Naive thymus-derived CD8-positive, alpha-beta T cell (primary cell): ENCODE results near the gene RTKN. TPM values are rescaled to one million over a fixed set of nuclear protein-coding genes. Genes with fewer than 3 reads are reported as not detected.
A peak's percentile ranks its signal among the peaks of the same experiment; 100 is the strongest.
"Not testable (repeated sequence)": the region's sequence is repeated elsewhere in the genome, so short reads cannot be mapped to it uniquely, and the experiment has no call there.

Experiments
- ATAC-seq, 2 donors: fragments of 150-1000 bp; cut with Tn5 transposase in 1 of 2; sonication (Bioruptor Pico), chemical (Tn5 transposase) in 1 of 2; 1 replicate in 1 of 2; 2 replicates in 1 of 2; pipeline ENCODE4 v1.10.0; 2021; ENCODE audit warnings: mild to moderate bottlenecking in 2 of 2, moderate library complexity in 2 of 2
- POLR2A ChIA-PET: fragments of 350-600 bp; sonication (Branson Sonifier 250); formaldehyde crosslinking; loops from one replicate; lab custom pipeline; 2021; ENCODE audit warnings: antibody characterized with exemption; lab: Charles Lee
- DNase-seq, 10 donors: peaks; one replicate each; pipeline versions ENCODE4 v3.0.0 to v3.0.0-alpha.2; 2020 to 2022
- H3K27ac Mint-ChIP-seq, 10 donors: one replicate each; pipeline ENCODE4 v1.8.0; 2020 to 2022; ENCODE audit warnings: mild to moderate bottlenecking in 10 of 10, mixed read lengths in 10 of 10, moderate library complexity in 4 of 10, inconsistent platforms in 1 of 10
- H3K27me3 Mint-ChIP-seq, 5 donors: one replicate each; pipeline ENCODE4 v1.8.0; 2021 to 2022; ENCODE audit warnings: mixed read lengths in 5 of 5
- H3K36me3 Mint-ChIP-seq, 3 donors: one replicate each; pipeline ENCODE4 v1.8.0; 2020 to 2022; ENCODE audit warnings: mixed read lengths in 3 of 3, mild to moderate bottlenecking in 2 of 3, inconsistent platforms in 1 of 3
- H3K4me1 Mint-ChIP-seq, 4 donors: one replicate each; pipeline ENCODE4 v1.8.0; 2021 to 2022; ENCODE audit warnings: mixed read lengths in 4 of 4
- H3K4me3 Mint-ChIP-seq, 10 donors: one replicate each; pipeline ENCODE4 v1.8.0; 2020 to 2022; ENCODE audit warnings: mild to moderate bottlenecking in 10 of 10, mixed read lengths in 10 of 10, moderate library complexity in 6 of 10, inconsistent platforms in 1 of 10
- H3K9me3 Mint-ChIP-seq, 9 donors: one replicate each; pipeline ENCODE4 v1.8.0; 2020 to 2022; ENCODE audit warnings: mixed read lengths in 9 of 9, mild to moderate bottlenecking in 3 of 9, inconsistent platforms in 1 of 9, moderate library complexity in 1 of 9
- polyA plus RNA-seq, 3 donors: library from polyadenylated mRNA; unstranded; fragments of 300-500 nt; fragmentation: Illumina TruSeq; gene quantifications; one replicate each; pipeline ENCODE4 v1.2.3, GENCODE V29; 2021
- total RNA-seq, 8 experiments: library from RNA in 2 of 8; stranded (reverse) in 2 of 8; gene quantifications; one replicate each; pipeline ENCODE4 v1.2.3 and lab custom pipeline; 2021 to 2026

RTKN gene
- total and polyA plus RNA-seq, 5 experiments from 2014 or later, result 0.09 to 0.54 (median 0.39) TPM; not detected in 1

GRCh38 chr2:74459503-74460118 is 17.9 kb upstream of the RTKN start:
- Mint-ChIP-seq H3K4me1 (peaks cover 38 to 71% (median 64%) of the 10 kb centered on the region in 4 donors), H3K36me3 (peaks cover 0 to 20% (median 0%) of the 10 kb centered on the region in 3 donors), H3K4me3 (peak overlapping the region; percentile 91 to 100 (median 98)), H3K27ac (peak overlapping the region; percentile 90 to 100 (median 100))
- POLR2A ChIA-PET, result interaction anchor here (0.6 to 9.8 kb wide), 7 partner anchors 9 to 1079 kb away, joined by 3 to 172 read pairs (median 45); partner anchors contain the start of genes AUP1, C2orf81, CCDC142 and HTRA2
- ATAC-seq, H3K27me3 Mint-ChIP-seq, DNase-seq, H3K9me3 Mint-ChIP-seq: not testable (repeated sequence)

GRCh38 chr2:74458938-74459363 is 17.2 kb upstream of the RTKN start:
- POLR2A ChIA-PET, result interaction anchor here (0.5 to 9.8 kb wide), 24 partner anchors 9 to 1226 kb away, joined by 3 to 172 read pairs (median 4); partner anchors contain the start of genes AUP1, C2orf81, CCDC142 and DQX1
- Mint-ChIP-seq H3K9me3 (no peaks in the 10 kb centered on the region), H3K36me3 (peaks cover 0 to 20% (median 0%) of the 10 kb centered on the region in 3 donors), H3K27ac (peak overlapping the region; percentile 93 to 100 (median 100)), H3K4me3 (peak overlapping the region; percentile 91 to 100 (median 98)), H3K4me1 (peaks cover 42 to 74% (median 63%) of the 10 kb centered on the region in 4 donors), H3K27me3 (peaks cover 0 to 2% (median 0%) of the 10 kb centered on the region in 5 donors)
- DNase-seq (no peak), ATAC-seq (no peak)

- Mint-ChIP-seq H3K27ac (peak within 1 kb of the TSS; percentile 94 to 100 (median 100)), H3K4me1 (peaks cover 42 to 73% (median 60%) of the 10 kb centered on the region in 4 donors), H3K4me3 (peak within 1 kb of the TSS; percentile 91 to 100 (median 98)), H3K27me3 (peaks cover 0 to 2% (median 0%) of the 10 kb centered on the region in 5 donors), H3K9me3 (no peaks in the 10 kb centered on the region), H3K36me3 (peaks cover 0 to 20% (median 0%) of the 10 kb centered on the region in 3 donors)
- peak; percentile 90 to 100 (median 100) for DNase-seq
- ATAC-seq, result peak; percentile 83 to 84
- POLR2A ChIA-PET, result interaction anchor here (0.5 to 9.8 kb wide), 28 partner anchors 10 to 1225 kb away, joined by 3 to 172 read pairs (median 4); partner anchors contain the start of genes AUP1, C2orf81, CCDC142 and CCT7
These were observed 16.6 kb upstream of the RTKN start, which contains the start of gene WBP1 for GRCh38 chr2:74458132-74458937. TSS of gene WBP1 (plus strand) at chr2:74458438. CDS start at chr2:74458603, 165 bp downstream.

GRCh38 chr2:74457549-74458131 is 15.9 kb upstream of the RTKN start:
- Mint-ChIP-seq H3K4me3 (peak overlapping the region; percentile 91 to 100 (median 98)), H3K9me3 (no peaks in the 10 kb centered on the region), H3K27ac (peak overlapping the region; percentile 93 to 100 (median 100)), H3K27me3 (peaks cover 0 to 2% (median 0%) of the 10 kb centered on the region in 5 donors), H3K36me3 (peaks cover 0 to 20% (median 0%) of the 10 kb centered on the region in 3 donors), H3K4me1 (peaks cover 40 to 73% (median 63%) of the 10 kb centered on the region in 4 donors)
- POLR2A ChIA-PET, result interaction anchor here (0.5 to 9.8 kb wide), 26 partner anchors 7 to 1225 kb away, joined by 3 to 172 read pairs (median 5); partner anchors contain the start of genes AUP1, C2orf81, CCDC142 and CCT7
- ATAC-seq (peak; percentile 52 to 67), DNase-seq (peak; percentile 76 to 95 (median 80))

GRCh38 chr2:74457129-74457548 is 15.4 kb upstream of the RTKN start:
- Mint-ChIP-seq H3K27ac (peak overlapping the region; percentile 94 to 100 (median 100)), H3K4me1 (peaks cover 40 to 74% (median 67%) of the 10 kb centered on the region in 4 donors), H3K9me3 (no peaks in the 10 kb centered on the region), H3K36me3 (peaks cover 0 to 19% (median 0%) of the 10 kb centered on the region in 3 donors), H3K4me3 (peak overlapping the region; percentile 91 to 100 (median 98)), H3K27me3 (peaks cover 0 to 2% (median 0%) of the 10 kb centered on the region in 5 donors)
- DNase-seq, result no peak
- POLR2A ChIA-PET, result interaction anchor here (0.5 to 9.8 kb wide), 11 partner anchors 8 to 720 kb away, joined by 3 to 172 read pairs (median 15); partner anchors contain the start of genes AUP1, C2orf81, CCDC142 and HTRA2
- ATAC-seq, result no peak

GRCh38 chr2:74454654-74455511 is 13.1 kb upstream of the RTKN start, which contains the start of gene INO80B:
TSS of gene INO80B (plus strand) at chr2:74455087. CDS start at chr2:74455117, 30 bp downstream.
- Mint-ChIP-seq H3K36me3 (peaks cover 0 to 11% (median 0%) of the 10 kb centered on the region in 3 donors), H3K4me3 (peak within 1 kb of the TSS; percentile 91 to 100 (median 99))

GRCh38 chr2:74450570-74451190 is 8.9 kb upstream of the RTKN start:
- no peak for ATAC-seq

More at GRCh38 chr2:74454654-74455511, 13.1 kb upstream of the RTKN start, which contains the start of gene INO80B:
- POLR2A ChIA-PET, result interaction anchor here (0.5 to 9.8 kb wide), 19 partner anchors 10 to 1221 kb away, joined by 3 to 172 read pairs (median 4); partner anchors contain the start of genes AUP1, C2orf81, CCDC142 and CCT7
- DNase-seq (peak; percentile 85 to 99 (median 97)), ATAC-seq (peak; percentile 29 to 30)
- H3K27ac Mint-ChIP-seq, result peak within 1 kb of the TSS; percentile 94 to 100 (median 100)
- H3K4me1 Mint-ChIP-seq, result peaks cover 34 to 66% (median 60%) of the 10 kb centered on the region in 4 donors
- H3K27me3 Mint-ChIP-seq, result peaks cover 0 to 2% (median 0%) of the 10 kb centered on the region in 5 donors
- no peaks in the 10 kb centered on the region for H3K9me3 Mint-ChIP-seq

GRCh38 chr2:74448771-74449170 is 7.0 kb upstream of the RTKN start:
- POLR2A ChIA-PET, result no interaction called here
- no peak overlapping the region for H3K4me3 Mint-ChIP-seq
- no peak overlapping the region for H3K27ac Mint-ChIP-seq

More at GRCh38 chr2:74450570-74451190, 8.9 kb upstream of the RTKN start:
- POLR2A ChIA-PET, result interaction anchor here (0.7 kb wide), 1 partner anchor 77 kb away, joined by 5 read pairs; no protein-coding TSS in a partner anchor
- Mint-ChIP-seq H3K4me1 (peaks cover 17 to 28% (median 25%) of the 10 kb centered on the region in 4 donors), H3K36me3 (peaks cover 0 to 4% (median 0%) of the 10 kb centered on the region in 3 donors), H3K9me3 (no peaks in the 10 kb centered on the region), H3K27me3 (peaks cover 0 to 5% (median 0%) of the 10 kb centered on the region in 5 donors), H3K27ac (no peak overlapping the region), H3K4me3 (no peak overlapping the region)
- no peak for DNase-seq

GRCh38 chr2:74447230-74447999 is 5.7 kb upstream of the RTKN start:
- Mint-ChIP-seq H3K9me3 (no peaks in the 10 kb centered on the region), H3K27ac (no peak overlapping the region)
- POLR2A ChIA-PET, result no interaction called here

More at GRCh38 chr2:74448771-74449170, 7.0 kb upstream of the RTKN start:
- peaks cover 3 to 11% (median 7%) of the 10 kb centered on the region in 5 donors for H3K27me3 Mint-ChIP-seq
- no peaks in the 10 kb centered on the region for H3K36me3 Mint-ChIP-seq
- no peak for DNase-seq
- H3K9me3 Mint-ChIP-seq, result no peaks in the 10 kb centered on the region
- H3K4me1 Mint-ChIP-seq, result peaks cover 2 to 11% (median 10%) of the 10 kb centered on the region in 4 donors
- no peak for ATAC-seq

More at GRCh38 chr2:74447230-74447999, 5.7 kb upstream of the RTKN start:
- DNase-seq (no peak), ATAC-seq (no peak)
- no peaks in the 10 kb centered on the region for H3K36me3 Mint-ChIP-seq
- H3K4me3 Mint-ChIP-seq, result no peak overlapping the region
- H3K4me1 Mint-ChIP-seq, result peaks cover under 1 to 4% (median 2%) of the 10 kb centered on the region in 4 donors
- H3K27me3 Mint-ChIP-seq, result peaks cover 4 to 16% (median 13%) of the 10 kb centered on the region in 5 donors
